Measurements from ENCODE around the gene TMUB2. TPM values are rescaled to one million over a fixed set of nuclear protein-coding genes. Genes with fewer than 3 reads are reported as not detected.

The TMUB2 gene
- total RNA-seq, 1 donor from 2014 or later = 23.6 TPM

DNA sequence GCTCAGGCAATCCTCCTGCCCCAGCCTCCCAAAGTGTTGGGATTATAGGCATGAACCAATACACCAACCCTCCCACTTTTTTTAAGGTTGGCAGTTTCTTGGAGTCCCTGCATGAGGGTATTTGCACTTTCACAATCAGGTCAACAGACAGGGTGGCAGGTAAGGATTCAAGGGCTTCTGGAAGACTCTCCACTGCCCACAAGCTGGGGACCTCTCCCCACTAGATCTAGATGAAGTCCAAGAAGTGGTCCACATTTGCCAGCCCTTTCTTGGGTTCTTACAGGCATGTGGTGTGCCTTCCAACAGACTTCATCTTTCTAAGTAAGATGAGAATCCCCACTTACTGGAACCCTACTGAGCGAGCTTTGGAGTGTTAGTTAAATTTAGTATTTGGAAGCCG lies 12.3 kb upstream of the TMUB2 start:
- intact Hi-C loops (cut with micrococcal nuclease) = no loop called here
- DNase-seq (no peak), ATAC-seq (no peak)

DNA sequence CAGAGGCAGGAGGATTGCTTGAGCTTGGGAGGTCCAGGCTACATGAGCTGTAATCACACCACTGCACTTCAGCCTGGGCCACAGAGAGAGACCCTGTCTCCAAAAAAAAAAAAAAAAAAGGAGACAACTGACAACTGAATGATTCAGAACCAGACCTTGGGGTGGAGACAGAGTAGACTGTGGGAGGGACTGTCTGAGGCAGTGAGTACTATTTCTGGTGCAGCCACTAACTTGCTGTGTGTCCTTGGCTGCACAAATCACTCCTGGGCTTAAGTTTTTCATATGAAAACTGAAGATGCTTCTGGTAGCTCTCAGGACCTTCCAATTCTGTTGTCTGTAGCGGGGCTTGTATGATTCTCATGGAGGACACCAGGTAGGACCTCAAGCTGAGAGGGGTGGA lies 10.5 kb upstream of the TMUB2 start:
- DNase-seq (no peak), ATAC-seq (no peak)
- intact Hi-C loops (cut with micrococcal nuclease) = no loop called here

DNA sequence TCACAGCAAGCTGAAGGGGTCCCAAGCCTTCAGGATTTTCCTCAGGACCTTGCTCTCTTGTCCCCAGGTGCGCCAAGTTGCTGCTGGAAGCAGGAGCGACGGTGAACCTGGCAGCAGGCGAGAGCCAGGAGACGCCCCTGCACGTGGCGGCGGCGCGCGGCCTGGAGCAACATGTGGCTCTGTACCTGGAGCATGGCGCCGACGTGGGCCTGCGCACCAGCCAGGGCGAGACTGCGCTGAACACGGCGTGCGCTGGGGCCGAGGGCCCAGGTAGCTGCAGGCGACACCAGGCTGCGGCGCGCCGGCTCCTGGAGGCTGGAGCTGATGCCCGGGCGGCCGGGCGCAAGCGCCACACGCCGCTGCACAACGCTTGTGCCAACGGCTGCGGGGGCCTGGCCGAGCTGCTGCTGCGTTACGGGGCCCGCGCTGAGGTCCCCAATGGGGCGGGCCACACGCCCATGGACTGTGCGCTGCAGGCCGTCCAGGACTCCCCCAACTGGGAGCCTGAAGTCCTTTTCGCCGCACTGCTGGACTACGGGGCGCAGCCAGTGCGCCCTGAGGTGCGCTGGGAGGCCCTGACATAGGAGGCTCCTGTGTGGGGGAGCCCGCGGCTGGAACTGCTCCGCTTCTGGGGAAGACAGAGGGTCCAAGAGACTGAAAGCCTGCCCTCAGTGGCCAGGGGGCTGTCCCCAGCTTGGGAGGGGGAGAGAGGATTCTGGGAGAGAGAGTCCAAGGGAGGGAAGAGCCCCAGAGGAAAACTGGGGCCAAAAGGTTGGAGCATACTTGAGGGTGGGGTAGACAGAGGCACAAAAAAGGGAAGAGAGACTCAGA lies 9.9 kb upstream of the TMUB2 start:
- DNase-seq (no peak), ATAC-seq (peak; percentile 10)
- intact Hi-C loops (cut with micrococcal nuclease) = no loop called here

DNA sequence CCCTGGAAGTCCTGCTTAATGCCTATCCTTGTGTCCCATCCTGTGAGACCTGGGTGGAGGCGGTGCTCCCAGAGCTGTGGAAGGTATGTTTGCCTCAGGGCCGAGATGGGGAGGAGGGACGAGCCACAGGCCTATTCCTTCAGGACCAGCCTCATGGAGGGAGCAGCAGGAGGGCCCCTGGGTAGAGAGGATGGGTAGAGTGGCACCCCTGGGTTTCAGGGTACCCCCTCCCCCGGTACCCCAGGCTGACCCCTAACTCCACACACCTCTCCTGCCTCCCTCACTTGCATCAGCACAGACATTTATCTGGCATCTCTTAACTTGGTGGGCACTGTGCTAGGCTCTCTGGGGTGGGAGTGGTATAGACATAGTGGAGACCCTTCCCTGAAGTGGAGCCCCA lies 9.1 kb upstream of the TMUB2 start:
- intact Hi-C loops (cut with micrococcal nuclease) = no loop called here
- DNase-seq = no peak
- ATAC-seq = no peak

DNA sequence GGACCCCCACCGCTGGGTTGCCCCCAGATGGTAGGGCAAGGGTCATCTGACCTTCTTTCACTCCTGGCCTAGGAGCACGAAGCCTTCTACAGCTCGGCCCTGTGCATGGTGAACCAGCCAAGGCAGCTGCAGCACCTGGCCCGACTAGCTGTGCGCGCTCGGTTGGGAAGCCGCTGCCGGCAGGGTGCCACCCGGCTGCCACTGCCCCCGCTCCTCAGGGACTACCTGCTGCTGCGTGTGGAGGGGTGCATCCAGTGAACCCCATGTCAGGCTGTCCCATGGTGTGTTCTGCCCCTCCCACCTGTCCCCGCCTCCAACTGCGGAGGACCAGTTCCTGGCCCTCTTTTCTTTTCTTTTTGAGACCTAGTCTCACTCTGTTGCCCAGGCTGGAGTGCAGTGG lies 8.6 kb upstream of the TMUB2 start:
- DNase-seq (no peak), ATAC-seq (no peak)
- intact Hi-C loops (cut with micrococcal nuclease) = no loop called here

DNA sequence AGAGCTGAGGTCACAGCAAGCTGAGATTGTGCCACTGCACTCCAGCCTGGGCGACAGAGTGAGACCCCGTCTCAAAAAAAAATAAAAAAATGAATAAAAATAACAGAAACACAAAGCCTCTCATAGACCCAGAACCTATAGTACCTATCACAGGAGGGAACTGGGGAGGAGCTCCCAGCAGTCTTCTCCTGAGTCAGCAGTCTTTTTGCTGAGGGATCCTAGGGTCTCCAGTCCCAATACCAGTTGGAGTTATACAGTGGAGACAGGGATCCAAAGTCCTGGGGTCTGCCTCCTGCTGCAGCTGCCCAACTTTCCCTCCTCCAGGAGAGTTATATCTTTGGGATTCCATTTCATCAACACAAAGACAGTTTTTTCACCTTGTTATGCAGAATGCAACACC lies 3.7 kb upstream of the TMUB2 start:
- intact Hi-C loops (cut with micrococcal nuclease) = no loop called here
- no peak for DNase-seq
- ATAC-seq = no peak

DNA sequence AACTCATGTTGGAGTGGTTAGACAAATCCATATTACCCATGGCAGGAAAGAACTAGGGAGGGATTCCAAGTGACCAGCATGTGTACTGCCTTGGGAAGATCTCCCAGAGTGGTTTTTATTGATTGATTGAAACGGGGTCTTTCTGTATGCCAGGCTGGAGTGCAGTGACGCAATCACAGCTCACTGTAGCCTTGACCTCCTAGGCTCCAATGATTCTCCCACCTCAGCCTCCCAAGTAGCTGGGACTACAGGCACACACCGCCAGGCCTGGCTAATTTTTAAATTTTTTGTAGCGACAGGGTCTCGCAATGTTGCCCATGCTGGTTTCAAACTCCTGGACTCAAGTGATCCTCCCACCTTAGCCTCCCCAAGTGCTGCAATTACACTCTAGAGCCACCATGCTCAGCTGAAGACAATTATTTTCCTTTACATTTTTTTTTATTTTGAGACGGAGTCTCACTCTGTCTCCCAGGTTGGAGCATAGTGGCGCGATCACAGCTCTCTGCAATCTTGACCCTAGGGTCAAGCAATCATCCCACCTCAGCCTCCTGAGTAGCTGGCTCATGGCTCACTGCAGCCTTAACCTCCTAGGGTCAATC lies 2.5 kb upstream of the TMUB2 start:
- no peak for DNase-seq
- intact Hi-C loops (cut with micrococcal nuclease) = no loop called here
- ATAC-seq = no peak

DNA sequence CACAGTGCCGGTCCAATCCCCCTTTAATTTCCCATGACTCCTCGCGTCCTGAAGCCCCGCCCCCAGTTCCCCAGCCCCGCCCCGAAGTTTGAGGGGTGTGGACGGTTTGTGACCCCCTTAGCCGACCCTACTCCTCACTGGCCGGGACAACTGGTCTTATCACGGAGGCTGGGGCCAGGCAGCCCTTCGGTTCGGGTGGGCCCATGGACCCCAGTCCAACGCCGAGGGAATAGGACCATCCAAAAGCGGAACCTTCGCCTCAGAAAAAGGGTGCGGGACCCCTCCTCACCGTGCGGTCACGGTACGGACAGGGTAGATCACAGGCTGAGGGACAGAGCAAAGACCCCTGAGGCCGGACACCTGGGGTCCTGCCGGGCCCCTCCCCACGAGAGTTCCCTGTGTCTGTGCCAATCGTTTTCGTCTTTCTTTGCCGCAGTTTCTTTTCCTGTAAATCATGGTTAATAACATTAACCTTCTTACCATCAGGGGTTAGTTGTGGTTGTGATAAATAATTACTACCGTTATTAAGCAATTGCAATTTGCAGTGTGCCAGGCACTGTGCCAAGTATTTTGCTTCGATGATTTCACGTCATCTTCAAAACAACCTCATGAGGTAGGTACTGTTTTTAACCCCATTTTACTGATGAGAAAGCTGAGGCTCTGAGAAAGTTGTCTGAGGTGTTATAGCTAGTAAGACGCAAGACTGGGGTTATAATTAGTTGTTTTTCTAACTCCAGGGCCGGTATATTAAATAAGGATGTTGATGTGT lies 543 bp downstream of the TMUB2 start:
- DNase-seq (no peak), ATAC-seq (peak; percentile 75)
- intact Hi-C loops (cut with micrococcal nuclease) = no loop called here

DNA sequence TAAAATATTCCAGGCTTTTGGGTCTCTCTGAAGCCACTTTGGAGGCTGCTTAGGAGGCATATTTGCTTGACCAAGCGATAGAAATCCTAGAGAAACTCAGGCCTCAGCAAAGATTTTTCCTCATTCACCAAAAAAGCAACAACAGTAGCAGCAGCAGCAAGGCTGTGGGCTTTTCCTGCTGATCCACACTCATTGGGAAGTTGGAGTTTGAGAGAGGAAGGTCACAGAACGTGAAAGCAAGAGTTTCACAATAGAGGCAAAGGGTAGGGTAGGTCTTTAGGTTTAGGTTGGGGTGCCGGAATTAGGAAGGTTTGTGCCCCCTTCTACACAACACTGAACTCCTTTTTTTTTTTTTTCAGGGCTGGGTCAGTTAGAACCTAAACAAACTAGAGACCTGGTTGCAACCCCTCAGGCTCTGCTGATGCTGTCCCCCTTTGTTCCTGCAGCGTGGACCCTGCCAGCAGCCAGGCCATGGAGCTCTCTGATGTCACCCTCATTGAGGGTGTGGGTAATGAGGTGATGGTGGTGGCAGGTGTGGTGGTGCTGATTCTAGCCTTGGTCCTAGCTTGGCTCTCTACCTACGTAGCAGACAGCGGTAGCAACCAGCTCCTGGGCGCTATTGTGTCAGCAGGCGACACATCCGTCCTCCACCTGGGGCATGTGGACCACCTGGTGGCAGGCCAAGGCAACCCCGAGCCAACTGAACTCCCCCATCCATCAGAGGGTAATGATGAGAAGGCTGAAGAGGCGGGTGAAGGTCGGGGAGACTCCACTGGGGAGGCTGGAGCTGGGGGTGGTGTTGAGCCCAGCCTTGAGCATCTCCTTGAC lies 2.0 kb downstream of the TMUB2 start:
- DNase-seq (no peak), ATAC-seq (no peak)
- intact Hi-C loops (cut with micrococcal nuclease) = no loop called here

DNA sequence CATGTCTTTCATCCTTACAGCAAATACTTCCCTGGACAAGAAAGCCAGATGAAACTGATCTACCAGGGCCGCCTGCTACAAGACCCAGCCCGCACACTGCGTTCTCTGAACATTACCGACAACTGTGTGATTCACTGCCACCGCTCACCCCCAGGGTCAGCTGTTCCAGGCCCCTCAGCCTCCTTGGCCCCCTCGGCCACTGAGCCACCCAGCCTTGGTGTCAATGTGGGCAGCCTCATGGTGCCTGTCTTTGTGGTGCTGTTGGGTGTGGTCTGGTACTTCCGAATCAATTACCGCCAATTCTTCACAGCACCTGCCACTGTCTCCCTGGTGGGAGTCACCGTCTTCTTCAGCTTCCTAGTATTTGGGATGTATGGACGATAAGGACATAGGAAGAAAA lies 3.7 kb downstream of the TMUB2 start:
- ATAC-seq = no peak
- intact Hi-C loops (cut with micrococcal nuclease) = no loop called here
- no peak for DNase-seq

DNA sequence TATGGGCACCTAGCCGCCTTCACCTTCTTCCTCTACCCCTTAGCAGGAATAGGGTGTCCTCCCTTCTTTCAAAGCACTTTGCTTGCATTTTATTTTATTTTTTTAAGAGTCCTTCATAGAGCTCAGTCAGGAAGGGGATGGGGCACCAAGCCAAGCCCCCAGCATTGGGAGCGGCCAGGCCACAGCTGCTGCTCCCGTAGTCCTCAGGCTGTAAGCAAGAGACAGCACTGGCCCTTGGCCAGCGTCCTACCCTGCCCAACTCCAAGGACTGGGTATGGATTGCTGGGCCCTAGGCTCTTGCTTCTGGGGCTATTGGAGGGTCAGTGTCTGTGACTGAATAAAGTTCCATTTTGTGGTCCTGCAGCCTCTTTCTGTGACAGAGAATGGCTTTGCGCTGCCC lies 4.6 kb downstream of the TMUB2 start:
- ATAC-seq (no peak), DNase-seq (no peak)
- intact Hi-C loops (cut with micrococcal nuclease) = no loop called here

DNA sequence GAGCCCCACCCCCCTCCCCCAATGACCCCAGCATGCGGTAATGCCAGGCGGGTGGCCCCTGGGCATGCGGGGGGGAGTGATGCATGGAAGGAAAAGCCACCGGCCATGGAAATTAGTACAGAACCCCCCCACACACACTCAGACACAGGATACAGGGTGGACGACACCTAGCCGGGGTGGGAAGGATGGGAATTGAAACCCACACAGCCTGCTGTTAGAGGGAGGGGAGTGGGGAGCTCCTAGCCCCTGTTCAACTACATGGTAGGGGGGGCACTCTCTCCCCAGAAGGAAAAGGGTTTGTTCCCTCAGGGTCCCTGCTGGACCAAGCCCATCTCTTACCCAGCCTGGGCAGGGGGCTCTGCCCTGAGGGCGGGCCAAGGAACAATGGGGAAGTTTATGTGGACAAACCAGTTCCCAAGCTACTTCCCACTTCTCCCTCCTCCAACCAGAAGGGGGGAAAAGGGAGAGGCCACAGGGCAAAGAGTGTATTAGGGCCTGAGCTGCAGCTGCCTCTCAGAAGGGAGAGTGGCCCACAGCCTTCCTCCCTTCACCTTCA lies 5.2 kb downstream of the TMUB2 start:
- intact Hi-C loops (cut with micrococcal nuclease) = no loop called here
- DNase-seq (no peak), ATAC-seq (peak; percentile 10)

DNA sequence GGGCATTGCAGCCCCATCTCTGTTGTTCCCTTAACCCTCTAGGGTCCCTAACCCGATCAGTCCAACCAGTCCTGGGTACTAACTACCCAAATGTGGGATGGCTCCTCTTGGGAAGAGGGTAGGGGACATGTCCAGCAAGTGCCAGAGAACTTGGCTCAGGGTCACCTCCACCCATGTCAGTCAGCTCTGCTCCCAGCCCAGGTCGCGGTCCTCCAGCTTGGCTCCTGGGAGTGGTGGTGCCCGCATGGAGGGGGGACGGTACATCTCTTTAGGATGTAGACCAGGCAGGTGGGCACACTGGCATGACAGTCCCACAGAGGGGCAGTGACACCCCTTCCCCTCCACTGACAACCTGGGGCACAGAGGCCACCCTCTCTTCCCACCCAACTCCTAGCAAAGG lies 6.0 kb downstream of the TMUB2 start:
- intact Hi-C loops (cut with micrococcal nuclease) = no loop called here
- DNase-seq (no peak), ATAC-seq (no peak)

DNA sequence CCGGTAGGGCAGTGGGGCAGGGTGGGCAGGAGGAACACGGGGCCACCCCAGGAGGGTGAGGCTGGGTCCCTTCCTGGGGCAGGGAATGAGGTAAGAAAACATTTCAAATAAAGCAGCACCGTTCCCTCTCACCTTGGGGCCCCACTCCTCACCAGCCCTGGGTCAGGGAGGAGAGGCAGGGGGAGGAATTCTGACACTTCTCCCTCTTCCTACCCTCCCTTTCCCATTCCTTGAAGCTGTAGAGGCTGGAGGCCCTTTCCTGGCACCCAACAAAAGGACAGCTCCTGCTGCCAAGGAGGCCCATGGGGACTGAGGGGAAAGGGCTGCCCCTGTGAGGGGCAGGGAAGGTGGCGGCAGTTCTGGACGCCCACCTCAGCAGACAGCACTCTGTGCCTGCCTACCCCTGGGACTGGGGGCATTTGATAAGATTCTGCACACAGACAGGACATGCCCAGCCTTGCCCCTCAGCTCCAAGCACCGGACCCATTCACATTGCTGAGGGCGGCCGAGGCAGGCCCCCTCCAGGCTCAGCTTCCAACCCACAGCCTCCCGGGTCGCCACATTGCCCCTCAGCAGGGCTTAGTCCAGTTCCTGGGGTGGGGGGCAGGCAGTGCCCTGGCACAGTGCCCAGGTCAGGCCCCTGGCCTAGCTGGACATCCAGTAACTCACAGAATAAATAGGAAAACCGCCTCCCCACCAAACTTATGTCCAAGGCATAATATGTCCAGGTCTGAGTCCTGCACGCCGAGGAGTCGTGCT lies 6.7 kb downstream of the TMUB2 start:
- DNase-seq (no peak), ATAC-seq (no peak)
- intact Hi-C loops (cut with micrococcal nuclease) = no loop called here

DNA sequence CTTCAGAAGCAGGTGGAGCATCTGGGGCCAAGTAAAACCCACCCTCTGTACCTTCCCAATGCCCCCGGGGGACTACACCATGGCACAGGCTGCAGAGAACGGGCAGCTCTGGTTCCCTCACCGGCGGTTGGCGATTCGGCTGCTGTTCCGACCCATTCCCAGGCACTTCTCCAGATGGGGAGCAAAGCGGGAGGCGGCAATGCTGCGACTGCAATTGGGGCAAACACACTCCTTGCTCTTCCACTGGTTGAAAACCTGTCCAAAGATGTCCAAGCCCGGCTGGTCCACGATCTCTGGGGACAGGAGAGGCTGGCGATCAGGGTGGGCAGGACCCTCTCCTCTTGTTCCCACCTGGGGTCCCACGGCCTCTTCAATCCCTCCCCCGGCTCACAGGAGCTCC lies 10.3 kb downstream of the TMUB2 start:
- intact Hi-C loops (cut with micrococcal nuclease) = no loop called here
- DNase-seq = no peak
- no peak for ATAC-seq

DNA sequence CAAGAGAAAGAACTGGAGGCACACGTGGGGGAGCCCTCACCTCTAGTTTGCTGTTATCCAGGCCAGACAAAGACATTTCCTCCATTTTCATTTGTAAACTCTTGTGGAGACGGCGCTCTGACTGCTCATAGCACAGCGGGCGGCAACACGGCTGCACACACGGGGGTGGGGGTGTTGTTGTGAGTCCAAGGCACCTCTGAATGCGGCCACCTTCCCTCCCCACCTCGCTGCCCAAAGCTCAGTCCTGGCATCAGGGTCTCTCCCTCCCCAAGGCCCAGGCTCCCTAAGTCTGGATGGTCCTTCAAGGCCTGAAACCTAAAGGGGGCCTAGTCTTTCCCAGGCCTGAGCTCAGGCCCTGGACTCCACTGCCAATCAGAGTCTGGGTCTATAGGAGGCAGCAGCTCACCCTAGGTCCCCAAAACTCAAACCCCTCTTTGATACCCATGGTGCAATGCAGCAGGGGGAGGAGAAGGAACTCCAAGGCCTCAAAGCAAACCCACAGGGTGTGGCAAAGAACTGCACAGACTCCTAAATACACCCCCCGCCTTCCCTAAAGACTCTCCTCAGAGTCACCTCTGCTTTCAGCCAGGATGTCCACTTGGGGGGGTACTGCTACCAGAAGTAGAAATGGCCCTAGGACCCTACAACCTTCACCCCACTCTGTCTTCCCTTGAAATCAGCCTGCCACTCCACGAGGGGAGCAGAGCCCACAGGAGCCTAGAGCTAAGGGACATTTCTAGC lies 11.4 kb downstream of the TMUB2 start:
- DNase-seq (no peak), ATAC-seq (no peak)
- intact Hi-C loops (cut with micrococcal nuclease) = no loop called here

DNA sequence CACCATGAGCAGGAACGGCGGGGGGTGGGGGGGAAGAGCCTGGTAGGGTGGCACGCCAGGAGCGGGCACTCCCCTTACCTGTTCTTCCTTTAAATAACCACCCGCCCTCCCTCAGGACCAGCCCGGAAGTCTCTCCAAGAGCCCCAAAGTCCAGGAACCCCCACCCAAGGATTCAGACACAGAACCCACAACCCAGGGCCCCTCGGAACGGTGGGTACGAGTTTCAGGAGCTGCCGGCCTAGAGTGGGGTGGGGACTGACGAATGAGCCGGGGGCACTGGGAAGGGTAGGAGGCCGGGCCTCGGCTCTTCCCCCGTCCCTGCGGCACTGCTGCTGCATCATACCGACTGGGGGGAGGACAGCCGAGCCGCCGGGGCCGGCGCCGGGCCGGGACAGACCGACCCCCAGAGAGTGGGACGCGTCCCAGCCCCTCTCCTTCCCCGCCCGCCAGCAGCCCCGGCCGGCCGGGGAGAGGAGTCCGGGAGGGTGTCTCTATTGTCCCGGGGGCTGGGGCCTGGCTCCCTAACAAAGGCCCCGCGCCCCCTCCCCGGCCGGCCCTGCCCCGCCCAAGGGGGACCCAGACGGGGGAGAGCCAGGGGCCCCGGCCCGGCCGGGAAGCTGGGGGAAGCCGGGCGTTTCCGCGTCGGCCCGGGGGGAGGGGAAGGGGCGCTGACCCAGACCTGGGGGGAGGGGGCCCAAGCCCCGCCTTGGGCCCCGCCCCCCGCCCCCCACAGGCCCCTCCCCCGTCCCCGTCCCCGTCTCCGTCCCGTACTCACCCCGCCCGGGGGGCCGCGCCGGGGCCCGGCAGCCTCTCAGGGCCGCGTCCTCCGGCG lies 12.2 kb downstream of the TMUB2 start:
- ATAC-seq (peak; percentile 43), DNase-seq (peak; percentile 79)
- intact Hi-C loops (cut with micrococcal nuclease) = no loop called here
